Caco-2 (cell line): ENCODE data around the gene LEMD3. TPM values are rescaled to one million over a fixed set of nuclear protein-coding genes. Genes with fewer than 3 reads are reported as not detected.
A peak's percentile ranks its signal among the peaks of the same experiment; 100 is the strongest.

Experiments used
- BruUV-seq: library from RNA; stranded (reverse); fragments of 400-500 nt; replicated peaks from 2 replicates; lab custom pipeline; 2021; lab: Mats Ljungman, UMichigan
- CTCF ChIA-PET: fragments of 300-600 bp; sonication (Branson Sonifier 250); formaldehyde crosslinking; loops from one replicate; lab custom pipeline; 2022; ENCODE audit warnings: antibody characterized with exemption; lab: Charles Lee
- POLR2A ChIA-PET: fragments of 300-600 bp; sonication (Branson Sonifier 250); formaldehyde crosslinking; loops from one replicate; lab custom pipeline; 2022; ENCODE audit warnings: antibody characterized with exemption; lab: Charles Lee
- DNase-seq, 2 experiments: peaks; one replicate each; pipeline versions ENCODE4 v3.0.0 to v3.0.0-alpha.2; 2020 to 2022
- H3K27me3 ChIP-seq: replicated peaks from 2 replicates; pipeline ENCODE4 v1.6.0; 2011; ENCODE audit warnings: low read length; ENCODE audit not compliant: control insufficient read depth, insufficient read depth
- H3K36me3 ChIP-seq: 2 replicates; pipeline ENCODE4 v1.5.1; 2011; ENCODE audit warnings: low read length; ENCODE audit not compliant: control insufficient read depth, insufficient read depth
- H3K4me1 ChIP-seq: fragments of 250-450 bp; sonication (Bioruptor Pico); 2 replicates; pipeline ENCODE4 v1.5.1; 2020; ENCODE audit warnings: mild to moderate bottlenecking
- H3K4me3 ChIP-seq: 2 replicates; pipeline ENCODE4 v1.5.1; 2011; ENCODE audit warnings: low read depth, mild to moderate bottlenecking, control low read depth, low read length
- H3K9me3 ChIP-seq: fragments of 250-450 bp; sonication (Bioruptor Pico); 2 replicates; pipeline ENCODE4 v1.5.1; 2020; ENCODE audit warnings: mild to moderate bottlenecking, moderate library complexity
- H3K27ac Mint-ChIP-seq: one replicate; pipeline ENCODE4 v1.8.0; 2022; ENCODE audit warnings: mixed read lengths; ENCODE audit not compliant: unreplicated experiment
- H3K27me3 Mint-ChIP-seq: one replicate; pipeline ENCODE4 v1.8.0; 2022; ENCODE audit warnings: mixed read lengths; ENCODE audit not compliant: insufficient read depth, unreplicated experiment
- H3K36me3 Mint-ChIP-seq: one replicate; pipeline ENCODE4 v1.8.0; 2022; ENCODE audit warnings: mild to moderate bottlenecking, mixed read lengths; ENCODE audit not compliant: insufficient read depth, unreplicated experiment
- H3K4me1 Mint-ChIP-seq: one replicate; pipeline ENCODE4 v1.8.0; 2022; ENCODE audit warnings: low read depth, mixed read lengths; ENCODE audit not compliant: unreplicated experiment
- H3K4me3 Mint-ChIP-seq: one replicate; pipeline ENCODE4 v1.8.0; 2022; ENCODE audit warnings: mild to moderate bottlenecking, moderate library complexity, mixed read lengths; ENCODE audit not compliant: unreplicated experiment
- H3K9me3 Mint-ChIP-seq: one replicate; pipeline ENCODE4 v1.8.0; 2022; ENCODE audit warnings: mixed read lengths; ENCODE audit not compliant: unreplicated experiment
- CTCF ChIP-seq, 2 experiments: fragments of 200-600 bp in 1 of 2; IDR thresholded peaks; 1 replicate in 1 of 2; 2 replicates in 1 of 2; pipeline versions ENCODE4 v1.5.1 to v1.8.0; 2011 to 2022; ENCODE audit warnings: antibody characterized with exemption in 1 of 2, control low read depth in 1 of 2, inconsistent platforms in 1 of 2, low read depth in 1 of 2, low read length in 1 of 2, mild to moderate bottlenecking in 1 of 2, moderate library complexity in 1 of 2; ENCODE audit not compliant: insufficient read depth in 1 of 2, severe bottlenecking in 1 of 2, unreplicated experiment in 1 of 2
- intact Hi-C: fragments of 100-400 bp; cut with micrococcal nuclease; formaldehyde crosslinking; loops from one replicate; pipeline ENCODE4 v1.10.0; 2022; ENCODE audit not compliant: unreplicated experiment
- total RNA-seq: library from RNA; stranded (reverse); gene quantifications from 2 replicates; pipeline ENCODE4 v1.2.3, GENCODE V29; 2022

The LEMD3 gene
- total RNA-seq, 1 experiment from 2014 or later = 35.8 TPM

GRCh38 chr12:65188179-65188701 lies 18.9 kb downstream of the LEMD3 start:
- Mint-ChIP-seq H3K27ac (peak overlapping the region; percentile 44), H3K36me3 (peaks cover 7% of the 10 kb centered on the region)
- CTCF ChIA-PET = no interaction called here

GRCh38 chr12:65189028-65189718 lies 19.8 kb downstream of the LEMD3 start:
- CTCF ChIA-PET = no interaction called here
- no peaks in the 10 kb centered on the region for H3K9me3 Mint-ChIP-seq

More at GRCh38 chr12:65188179-65188701, 18.9 kb downstream of the LEMD3 start:
- no peak for DNase-seq
- Histone ChIP-seq H3K9me3 (no peaks in the 10 kb centered on the region), H3K36me3 (no peaks in the 10 kb centered on the region), H3K4me3 (no peak overlapping the region), H3K4me1 (peaks cover 27% of the 10 kb centered on the region), H3K27me3 (no peaks in the 10 kb centered on the region)
- Mint-ChIP-seq H3K27me3 (no peaks in the 10 kb centered on the region), H3K4me3 (no peak overlapping the region), H3K4me1 (peaks cover 28% of the 10 kb centered on the region), H3K9me3 (no peaks in the 10 kb centered on the region)
- POLR2A ChIA-PET = interaction anchor here (1.5 kb wide), 1 partner anchor 19 kb away, joined by 9 read pairs; the partner anchor contains the start of gene LEMD3
- TF ChIP-seq CTCF (IDR thresholded peaks at IDR 0.05; ENCODE audit: insufficient read depth in 1 of 2, low read depth in 1 of 2, low read length in 1 of 2, severe bottlenecking in 1 of 2, unreplicated experiment in 1 of 2) = no peak
- intact Hi-C loops = no loop called here
- BruUV-seq = no TSS peak

More at GRCh38 chr12:65189028-65189718, 19.8 kb downstream of the LEMD3 start:
- no peak for DNase-seq
- Mint-ChIP-seq H3K4me1 (peaks cover 31% of the 10 kb centered on the region), H3K27me3 (no peaks in the 10 kb centered on the region), H3K36me3 (no peaks in the 10 kb centered on the region), H3K4me3 (no peak overlapping the region), H3K27ac (no peak overlapping the region)
- no peaks in the 10 kb centered on the region for H3K27me3 ChIP-seq
- no peak for TF ChIP-seq CTCF (IDR thresholded peaks at IDR 0.05; ENCODE audit: insufficient read depth in 1 of 2, low read depth in 1 of 2, low read length in 1 of 2, severe bottlenecking in 1 of 2, unreplicated experiment in 1 of 2)
- intact Hi-C loops = no loop called here
- no peak overlapping the region for H3K4me3 ChIP-seq
- POLR2A ChIA-PET = no interaction called here
- no TSS peak for BruUV-seq
- peaks cover 22% of the 10 kb centered on the region for H3K4me1 ChIP-seq
- no peaks in the 10 kb centered on the region for H3K9me3 ChIP-seq
- H3K36me3 ChIP-seq = no peaks in the 10 kb centered on the region
